ENCODE measurements around the gene PTP4A2. TPM values are rescaled to one million over a fixed set of nuclear protein-coding genes. Genes with fewer than 3 reads are reported as not detected.

The PTP4A2 gene
- total RNA-seq (ENCODE audit: low replicate concordance), result 305 and 492 TPM in 2 replicates

GRCh38 chr1:31938184-31938975 lies at the start of gene PTP4A2:
Gene PTP4A2 (minus strand): TSS chr1:31938368. CDS start chr1:31919065, 19,303 bp downstream.

Other genes starting within 250 kb of the PTP4A2 start
- gene COL16A1, start 234.4 kb downstream of the PTP4A2 start, total RNA-seq (ENCODE audit: low replicate concordance), result 38.7 and 119 TPM in 2 replicates
- 6.2 and 7.7 TPM in 2 replicates for gene ADGRB2, start 174.0 kb downstream of the PTP4A2 start, total RNA-seq (ENCODE audit: low replicate concordance)
- gene SPOCD1, start 122.3 kb downstream of the PTP4A2 start, total RNA-seq (ENCODE audit: low replicate concordance), result 7.0 and 14.7 TPM in 2 replicates
- gene KHDRBS1, start 75.5 kb upstream of the PTP4A2 start, total RNA-seq (ENCODE audit: low replicate concordance), result 16.7 and 50.6 TPM in 2 replicates
- 6.1 and 7.2 TPM in 2 replicates for gene TMEM39B, start 134.6 kb upstream of the PTP4A2 start, total RNA-seq (ENCODE audit: low replicate concordance)
- 16.3 and 25.6 TPM in 2 replicates for gene KPNA6, start 169.7 kb upstream of the PTP4A2 start, total RNA-seq (ENCODE audit: low replicate concordance)
- 57.8 and 69.2 TPM in 2 replicates for gene TXLNA, start 241.3 kb upstream of the PTP4A2 start, total RNA-seq (ENCODE audit: low replicate concordance)

Data from smooth muscle cell of the coronary artery (primary cell).